B cell (primary cell): Measurements from ENCODE around the gene KPNA2. TPM values are rescaled to one million over a fixed set of nuclear protein-coding genes. Genes with fewer than 3 reads are reported as not detected.

Source experiments
- ATAC-seq: fragments of 200-7000 bp; cut with Tn5 transposase; one replicate; pipeline ENCODE4 v1.10.0; 2021; ENCODE audit warnings: low read depth, mild to moderate bottlenecking, moderate number of reproducible peaks, moderate library complexity
- CTCF ChIA-PET: fragments of 350-600 bp; sonication (Branson Sonifier 250); formaldehyde crosslinking; loops from one replicate; lab custom pipeline; 2021; ENCODE audit warnings: antibody characterized with exemption, inconsistent platforms; lab: Charles Lee
- POLR2A ChIA-PET: fragments of 350-600 bp; sonication (Branson Sonifier 250); formaldehyde crosslinking; loops from one replicate; lab custom pipeline; 2021; ENCODE audit warnings: antibody characterized with exemption; lab: Charles Lee
- DNase-seq: peaks from one replicate; pipeline ENCODE4 v3.0.0; 2013
- H2AFZ ChIP-seq: 2 replicates; pipeline ENCODE4 v1.6.1; 2012; ENCODE audit warnings: mild to moderate bottlenecking, low read depth, low read length; ENCODE audit not compliant: insufficient read depth, poor library complexity, severe bottlenecking
- H3K27ac ChIP-seq, 2 donors: 1 replicate in 1 of 2; 2 replicates in 1 of 2; pipeline ENCODE4 v1.5.1; 2012 to 2013; ENCODE audit warnings: low read length in 2 of 2, mild to moderate bottlenecking in 2 of 2, moderate library complexity in 1 of 2
- H3K27me3 ChIP-seq, 4 experiments: fragments of 200-600 bp in 1 of 4; sonication (generic) in 1 of 4; replicated peaks in 1 of 4; 1 replicate in 2 of 4; 2 replicates in 2 of 4; pipeline versions ENCODE4 v1.6.1 to v1.7.0; 2013 to 2016; ENCODE audit warnings: low read length in 3 of 4, mild to moderate bottlenecking in 2 of 4, mixed read lengths in 1 of 4, moderate library complexity in 1 of 4; ENCODE audit not compliant: insufficient read depth in 4 of 4, control insufficient read depth in 3 of 4; ENCODE audit errors: control extremely low read depth in 1 of 4
- H3K36me3 ChIP-seq, 2 experiments: replicated peaks in 1 of 2; 1 replicate in 1 of 2; 2 replicates in 1 of 2; pipeline versions ENCODE4 v1.6.1 to v1.7.1; 2013; ENCODE audit warnings: low read length in 1 of 2; ENCODE audit not compliant: insufficient read depth in 2 of 2, control insufficient read depth in 1 of 2; ENCODE audit errors: control extremely low read depth in 1 of 2, extremely low read depth in 1 of 2
- H3K4me1 ChIP-seq, 2 donors: fragments of 200-600 bp in 1 of 2; sonication (generic) in 1 of 2; 1 replicate in 1 of 2; 2 replicates in 1 of 2; pipeline versions ENCODE4 v1.5.1 to v1.6.1; 2013 to 2017; ENCODE audit warnings: low read length in 2 of 2; ENCODE audit not compliant: control insufficient read depth in 2 of 2, insufficient read depth in 2 of 2
- H3K4me2 ChIP-seq: replicated peaks from 2 replicates; pipeline ENCODE3; 2012; ENCODE audit warnings: mild to moderate bottlenecking, low read depth, low read length; ENCODE audit not compliant: poor library complexity, severe bottlenecking
- H3K4me3 ChIP-seq, 5 experiments: fragments of 200-600 bp in 1 of 5; sonication (generic) in 1 of 5; 1 replicate in 3 of 5; 2 replicates in 2 of 5; pipeline versions ENCODE4 v1.5.1 to v1.7.0; 2011 to 2016; ENCODE audit warnings: low read length in 4 of 5, mild to moderate bottlenecking in 4 of 5, low read depth in 2 of 5, control low read depth in 1 of 5, moderate library complexity in 1 of 5; ENCODE audit not compliant: insufficient read depth in 1 of 5; ENCODE audit errors: control extremely low read depth in 1 of 5, extremely low read depth in 1 of 5
- H3K79me2 ChIP-seq: fragments of 200-600 bp; sonication (generic); one replicate; pipeline ENCODE4 v1.6.0; 2016; ENCODE audit warnings: low read length; ENCODE audit not compliant: control insufficient read depth, insufficient read depth
- H3K9ac ChIP-seq: fragments of 200-600 bp; sonication (generic); 2 replicates; pipeline ENCODE4 v1.6.1; 2017; ENCODE audit warnings: mild to moderate bottlenecking, low read length, moderate library complexity
- H3K9me3 ChIP-seq, 3 donors: one replicate each; pipeline versions ENCODE4 v1.6.1 to v1.7.1; 2013; ENCODE audit warnings: low read length in 2 of 3; ENCODE audit not compliant: control insufficient read depth in 2 of 3, insufficient read depth in 1 of 3; ENCODE audit errors: control extremely low read depth in 1 of 3
- H4K20me1 ChIP-seq: 2 replicates; pipeline ENCODE4 v1.6.0; 2012; ENCODE audit warnings: mild to moderate bottlenecking, low read length; ENCODE audit not compliant: insufficient read depth, control insufficient read depth, poor library complexity, severe bottlenecking
- H3K27ac Mint-ChIP-seq: one replicate; pipeline ENCODE4 v1.8.0; 2021; ENCODE audit warnings: mixed read lengths
- H3K27me3 Mint-ChIP-seq: one replicate; pipeline ENCODE4 v1.8.0; 2021; ENCODE audit warnings: mixed read lengths
- H3K4me1 Mint-ChIP-seq: one replicate; pipeline ENCODE4 v1.8.0; 2021; ENCODE audit warnings: mixed read lengths
- H3K4me3 Mint-ChIP-seq: one replicate; pipeline ENCODE4 v1.8.0; 2021; ENCODE audit warnings: mixed read lengths
- H3K9me3 Mint-ChIP-seq: one replicate; pipeline ENCODE4 v1.8.0; 2022; ENCODE audit warnings: mixed read lengths; ENCODE audit not compliant: insufficient read depth
- EZH2 ChIP-seq: IDR thresholded peaks from 2 replicates; pipeline ENCODE4 v1.6.1; 2012; ENCODE audit warnings: borderline replicate concordance, low read depth, mild to moderate bottlenecking, moderate library complexity, low read length; ENCODE audit not compliant: insufficient read depth, poor library complexity, severe bottlenecking
- WGBS: methylation state at CpG from one replicate; pipeline ENCODE4 v1.1.5; 2013; ENCODE audit warnings: missing lambda C conversion rate; ENCODE audit not compliant: insufficient coverage; 5-methylcytosine and 5-hydroxymethylcytosine counted together
- intact Hi-C: fragments of 100-400 bp; cut with micrococcal nuclease; formaldehyde crosslinking; loops from one replicate; pipeline ENCODE4 v1.10.0; 2022
- polyA plus RNA-seq: library from polyadenylated mRNA; depleted of rRNA; stranded (reverse); fragments of >200 nt; gene quantifications from 2 replicates; pipeline ENCODE4 v1.2.3, GENCODE V29; 2012
- total RNA-seq, 2 donors: library from RNA; stranded (reverse); fragments of 120-200 nt in 1 of 2; gene quantifications; 1 replicate in 1 of 2; 2 replicates in 1 of 2; pipeline versions ENCODE4 v1.2.3 to v1.2.4, GENCODE V29; 2013 to 2022
- TF ChIP-seq, protein P1 (sequence below): fragments of 200-600 bp; IDR thresholded peaks from one replicate; pipeline ENCODE4 v1.8.0; 2022; ENCODE audit warnings: antibody characterized with exemption, mild to moderate bottlenecking

Gene KPNA2
- total and polyA plus RNA-seq, 2 donors (not counting 1 experiment from before 2014, with no cell fraction given), result 20.0 to 25.2 TPM

DNA sequence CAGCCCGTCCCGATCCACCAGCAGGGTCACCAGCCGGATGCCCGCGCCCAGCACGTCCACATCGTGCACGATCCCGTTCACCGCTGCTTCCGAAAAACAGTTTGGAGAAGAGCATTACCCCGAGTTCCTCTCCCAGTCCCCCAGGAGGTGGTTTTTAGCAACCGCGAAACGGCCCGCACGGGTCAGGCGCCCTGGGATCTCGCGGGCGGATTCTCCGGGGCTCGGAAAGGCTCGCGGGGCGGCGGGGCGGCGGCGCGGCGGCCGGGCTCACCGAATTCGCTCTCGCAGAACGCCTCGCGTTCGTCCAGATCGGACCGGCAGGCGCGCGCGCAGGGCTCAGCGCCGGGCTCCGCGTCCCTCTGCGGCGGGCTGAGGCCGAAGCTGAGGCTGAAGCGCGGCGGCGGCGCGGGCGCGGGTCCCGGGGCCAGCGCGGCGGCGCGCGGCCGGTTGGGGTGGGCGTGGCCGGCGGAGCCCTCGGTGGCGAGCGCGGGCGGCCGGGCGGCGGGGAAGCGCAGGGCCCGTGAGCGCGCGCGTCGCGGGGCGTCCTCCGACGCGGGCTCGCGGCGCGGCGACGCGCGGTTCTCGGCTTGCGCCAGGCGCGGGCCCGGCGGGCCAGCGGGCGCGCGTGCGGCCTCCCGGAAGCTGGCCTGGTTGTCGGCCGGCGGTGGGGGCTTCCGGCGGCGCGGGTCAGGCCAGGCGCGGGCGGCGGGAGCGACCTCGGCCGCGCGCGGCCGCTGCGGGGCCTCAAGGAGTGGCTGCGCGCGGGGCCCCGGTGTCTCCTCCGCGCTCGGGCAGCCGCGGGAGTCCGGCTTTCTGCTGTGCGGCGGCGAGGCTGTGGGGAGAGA, 42.2 kb upstream of the KPNA2 start:
- ChIA-PET POLR2A (interaction anchor here (1.8 kb wide), 1 partner anchor 26 kb away, joined by 8 read pairs; no protein-coding TSS in a partner anchor), CTCF (interaction anchor here (0.6 to 1.6 kb wide), 2 partner anchors 14 to 56 kb away, joined by 3 to 4 read pairs; no protein-coding TSS in a partner anchor)
- H3K9me3 ChIP-seq, result peaks cover 0 to 3% (median 0%) of the 10 kb centered on the region in 3 donors
- intact Hi-C loops, result loop anchor here (1.0 to 2.0 kb wide), 2 partner anchors 27 to 297 kb away; partner anchors contain the start of genes ARSG and SLC16A6
- H3K79me2 ChIP-seq, result no peaks in the 10 kb centered on the region
- peak overlapping the region; percentile 26 to 89 (median 70) for H3K4me3 ChIP-seq
- ATAC-seq (peak; percentile 81), DNase-seq (peak; percentile 89)
- H2AFZ ChIP-seq, result peak overlapping the region; percentile 92
- peaks cover 30 to 34% of the 10 kb centered on the region in 2 donors for H3K4me1 ChIP-seq
- H3K27me3 ChIP-seq, result peaks cover 0 to 21% (median 8%) of the 10 kb centered on the region in 4 experiments
- peaks cover 18% of the 10 kb centered on the region for H3K27me3 Mint-ChIP-seq
- WGBS, result under 1% methylated on average over 144 of the region's 144 CpGs
- H3K27ac ChIP-seq, result peak overlapping the region; percentile 50 to 72
- H3K4me1 Mint-ChIP-seq, result peaks cover 33% of the 10 kb centered on the region
- TF ChIP-seq, protein P1, sequence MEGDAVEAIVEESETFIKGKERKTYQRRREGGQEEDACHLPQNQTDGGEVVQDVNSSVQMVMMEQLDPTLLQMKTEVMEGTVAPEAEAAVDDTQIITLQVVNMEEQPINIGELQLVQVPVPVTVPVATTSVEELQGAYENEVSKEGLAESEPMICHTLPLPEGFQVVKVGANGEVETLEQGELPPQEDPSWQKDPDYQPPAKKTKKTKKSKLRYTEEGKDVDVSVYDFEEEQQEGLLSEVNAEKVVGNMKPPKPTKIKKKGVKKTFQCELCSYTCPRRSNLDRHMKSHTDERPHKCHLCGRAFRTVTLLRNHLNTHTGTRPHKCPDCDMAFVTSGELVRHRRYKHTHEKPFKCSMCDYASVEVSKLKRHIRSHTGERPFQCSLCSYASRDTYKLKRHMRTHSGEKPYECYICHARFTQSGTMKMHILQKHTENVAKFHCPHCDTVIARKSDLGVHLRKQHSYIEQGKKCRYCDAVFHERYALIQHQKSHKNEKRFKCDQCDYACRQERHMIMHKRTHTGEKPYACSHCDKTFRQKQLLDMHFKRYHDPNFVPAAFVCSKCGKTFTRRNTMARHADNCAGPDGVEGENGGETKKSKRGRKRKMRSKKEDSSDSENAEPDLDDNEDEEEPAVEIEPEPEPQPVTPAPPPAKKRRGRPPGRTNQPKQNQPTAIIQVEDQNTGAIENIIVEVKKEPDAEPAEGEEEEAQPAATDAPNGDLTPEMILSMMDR, result no peak
- peak overlapping the region; percentile 97 for H3K4me3 Mint-ChIP-seq
- H4K20me1 ChIP-seq, result no peaks in the 10 kb centered on the region
- H3K4me2 ChIP-seq, result peak overlapping the region; percentile 96
- H3K9ac ChIP-seq, result peak overlapping the region; percentile 86
- peak overlapping the region; percentile 95 for H3K27ac Mint-ChIP-seq
- no peaks in the 10 kb centered on the region for H3K9me3 Mint-ChIP-seq
- H3K36me3 ChIP-seq, result no peaks in the 10 kb centered on the region

DNA sequence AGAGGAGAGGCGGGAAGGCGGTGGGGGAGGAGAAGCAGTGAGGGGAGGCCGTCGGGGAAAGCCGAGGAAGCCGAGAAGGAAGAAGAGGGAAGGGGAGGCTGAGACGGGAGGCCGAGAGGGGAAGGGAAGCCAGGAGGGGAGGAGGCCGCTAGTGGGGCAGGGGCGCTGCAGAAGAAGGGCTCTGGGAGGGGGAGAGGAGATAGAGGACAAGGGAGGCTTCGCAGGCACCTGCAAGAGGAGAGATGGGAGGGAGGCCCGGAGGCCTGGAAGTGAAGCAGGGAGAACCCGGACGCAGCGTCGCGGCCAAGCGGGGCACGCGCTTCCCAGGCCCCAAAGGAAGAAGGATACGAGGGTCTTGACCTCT, 41.6 kb upstream of the KPNA2 start:
- Histone ChIP-seq H3K27me3 (peaks cover 0 to 21% (median 8%) of the 10 kb centered on the region in 4 experiments), H3K4me2 (peak overlapping the region; percentile 96), H4K20me1 (no peaks in the 10 kb centered on the region), H2AFZ (peak overlapping the region; percentile 92), H3K79me2 (no peaks in the 10 kb centered on the region), H3K9ac (peak overlapping the region; percentile 74), H3K9me3 (peaks cover 0 to 3% (median 0%) of the 10 kb centered on the region in 3 donors), H3K4me1 (peaks cover 30 to 34% of the 10 kb centered on the region in 2 donors), H3K27ac (peak overlapping the region; percentile 50 to 72), H3K36me3 (no peaks in the 10 kb centered on the region), H3K4me3 (peak overlapping the region in 4 of 5 experiments; percentile 68 to 71 (median 70))
- DNase-seq, result no peak
- Mint-ChIP-seq H3K9me3 (no peaks in the 10 kb centered on the region), H3K27ac (peak overlapping the region; percentile 82), H3K4me3 (peak overlapping the region; percentile 85), H3K27me3 (peaks cover 20% of the 10 kb centered on the region), H3K4me1 (peaks cover 33% of the 10 kb centered on the region)
- ChIA-PET CTCF (interaction anchor here (0.6 to 1.6 kb wide), 4 partner anchors 14 to 463 kb away, joined by 3 to 4 read pairs (median 3); partner anchors contain the start of gene WIPI1), POLR2A (interaction anchor here (0.6 to 1.8 kb wide), 2 partner anchors 26 to 344 kb away, joined by 6 to 8 read pairs; no protein-coding TSS in a partner anchor)
- 3% methylated on average over 10 of the region's 21 CpGs for WGBS
- ATAC-seq, result no peak
- TF ChIP-seq EZH2, result no peak
- intact Hi-C loops, result loop anchor here (1.0 to 2.0 kb wide), 2 partner anchors 26 to 297 kb away; partner anchors contain the start of genes ARSG and SLC16A6
